ENCODE data around the gene COX10. TPM values are rescaled to one million over a fixed set of nuclear protein-coding genes. Genes with fewer than 3 reads are reported as not detected.

The COX10 gene
- total and polyA plus RNA-seq, 8 donors: 7.6 to 40.4 (median 17.0) TPM

GRCh38 chr17:14033166-14033565 lies 36.1 kb upstream of the COX10 start:
- Histone ChIP-seq H3K4me3 (no peak overlapping the region), H3K4me1 (peaks cover 0 to 4% (median 1%) of the 10 kb centered on the region in 4 donors), H3K36me3 (peaks cover 0 to 23% (median 21%) of the 10 kb centered on the region in 4 donors), H3K27ac (no peak overlapping the region), H3K27me3 (no peaks in the 10 kb centered on the region), H3K9me3 (no peaks in the 10 kb centered on the region)
- no peak for DNase-seq
- WGBS, 5 donors: 46 to 56% (median 50%) methylated on average over 4 of the region's 4 CpGs
- intact Hi-C loops (cut with DNase I; ENCODE audit: low total_unique reads): no loop called here
- TF ChIP-seq POLR2A (IDR thresholded peaks at IDR 0.05): no peak
- TF ChIP-seq POLR2AphosphoS5 (IDR thresholded peaks at IDR 0.05): no peak
- TF ChIP-seq EP300 (IDR thresholded peaks at IDR 0.05): no peak
- no peak for TF ChIP-seq CTCF (IDR thresholded peaks at IDR 0.05)

GRCh38 chr17:14037453-14037852 lies 31.9 kb upstream of the COX10 start:
- H3K9me3 ChIP-seq: no peaks in the 10 kb centered on the region
- H3K36me3 ChIP-seq: peaks cover 0 to 17% (median 15%) of the 10 kb centered on the region in 4 donors
- H3K27me3 ChIP-seq: no peaks in the 10 kb centered on the region
- intact Hi-C loops (cut with DNase I; ENCODE audit: low total_unique reads): no loop called here
- no peak overlapping the region for H3K4me3 ChIP-seq
- peaks cover 0 to 5% (median 2%) of the 10 kb centered on the region in 4 donors for H3K4me1 ChIP-seq
- TF ChIP-seq CTCF (IDR thresholded peaks at IDR 0.05) (no peak), EP300 (IDR thresholded peaks at IDR 0.05) (no peak), POLR2A (IDR thresholded peaks at IDR 0.05) (no peak), POLR2AphosphoS5 (IDR thresholded peaks at IDR 0.05) (no peak)
- 88 to 97% (median 93%) methylated on average over 1 of the region's 1 CpG for WGBS, 5 donors
- H3K27ac ChIP-seq: no peak overlapping the region
- no peak for DNase-seq

- Histone ChIP-seq H3K9me3 (no peaks in the 10 kb centered on the region), H3K4me3 (no peak overlapping the region), H3K27ac (no peak overlapping the region), H3K27me3 (no peaks in the 10 kb centered on the region), H3K36me3 (peaks cover 0 to 12% (median 10%) of the 10 kb centered on the region in 4 donors), H3K4me1 (peaks cover 0 to 5% (median 2%) of the 10 kb centered on the region in 4 donors)
- TF ChIP-seq EP300 (IDR thresholded peaks at IDR 0.05) (no peak), CTCF (IDR thresholded peaks at IDR 0.05) (no peak), POLR2AphosphoS5 (IDR thresholded peaks at IDR 0.05) (no peak), POLR2A (IDR thresholded peaks at IDR 0.05) (no peak)
- intact Hi-C loops (cut with DNase I; ENCODE audit: low total_unique reads): no loop called here
- no peak for DNase-seq
- 13 to 26% (median 24%) methylated on average over 1 of the region's 1 CpG for WGBS, 5 donors
Measured at GRCh38 chr17:14038206-14038605, 31.1 kb upstream of the COX10 start.

- no peak overlapping the region for H3K4me3 ChIP-seq
- H3K36me3 ChIP-seq: no peaks in the 10 kb centered on the region
- intact Hi-C loops (cut with DNase I; ENCODE audit: low total_unique reads): no loop called here
- TF ChIP-seq CTCF (IDR thresholded peaks at IDR 0.05) (no peak), EP300 (IDR thresholded peaks at IDR 0.05) (no peak), POLR2A (IDR thresholded peaks at IDR 0.05) (no peak), POLR2AphosphoS5 (IDR thresholded peaks at IDR 0.05) (no peak)
- H3K27ac ChIP-seq: no peak overlapping the region
- no peaks in the 10 kb centered on the region for H3K9me3 ChIP-seq
- H3K4me1 ChIP-seq: peaks cover 0 to 5% (median 2%) of the 10 kb centered on the region in 4 donors
- 80 to 92% (median 84%) methylated on average over 4 of the region's 4 CpGs for WGBS, 5 donors
- DNase-seq: no peak
- H3K27me3 ChIP-seq: no peaks in the 10 kb centered on the region
Measured at GRCh38 chr17:14042411-14042810, 26.9 kb upstream of the COX10 start.
